IMR-90 (cell line): ENCODE measurements around the gene SULT1B1. TPM values are rescaled to one million over a fixed set of nuclear protein-coding genes. Genes with fewer than 3 reads are reported as not detected.

Experiments used
- ATAC-seq: fragments of 200-7000 bp; cut with Tn5 transposase; 2 replicates; pipeline ENCODE4 v1.9.1; 2020; ENCODE audit warnings: low read depth, mild to moderate bottlenecking, moderate library complexity
- BruUV-seq: library from RNA; stranded (reverse); fragments of 400-500 nt; replicated peaks from 2 replicates; lab custom pipeline; 2021; lab: Mats Ljungman, UMichigan
- CTCF ChIA-PET: fragments of 300-600 bp; formaldehyde crosslinking; extraction: SDS; loops from one replicate; lab custom pipeline; 2021; ENCODE audit warnings: antibody characterized with exemption; lab: Yijun Ruan, JAX
- POLR2A ChIA-PET: fragments of 300-600 bp; sonication (Branson Sonifier 250); formaldehyde crosslinking; loops from one replicate; lab custom pipeline; 2022; ENCODE audit warnings: antibody characterized with exemption; ENCODE audit not compliant: unreplicated experiment; lab: Charles Lee
- DNase-seq: peaks from one replicate; pipeline ENCODE4 v3.0.0; 2013
- H2AFZ ChIP-seq: replicated peaks from 2 replicates; pipeline ENCODE3; 2013; ENCODE audit warnings: low read length, mild to moderate bottlenecking; ENCODE audit not compliant: poor library complexity
- H2AK5ac ChIP-seq: 2 replicates; pipeline ENCODE4 v1.6.1; 2013; ENCODE audit warnings: low read depth, low read length, inconsistent platforms
- H2AK9ac ChIP-seq: replicated peaks from 2 replicates; pipeline ENCODE3; 2013; ENCODE audit warnings: mild to moderate bottlenecking, low read depth, low read length, moderate library complexity; ENCODE audit not compliant: poor library complexity
- H2BK120ac ChIP-seq: 2 replicates; pipeline ENCODE4 v1.6.1; 2013; ENCODE audit warnings: low read depth, low read length, inconsistent platforms
- H2BK15ac ChIP-seq: 3 replicates; pipeline ENCODE4 v1.6.1; 2013; ENCODE audit warnings: low read depth, low read length, inconsistent platforms
- H2BK20ac ChIP-seq: 2 replicates; pipeline ENCODE4 v1.6.1; 2013; ENCODE audit warnings: low read depth, mild to moderate bottlenecking, inconsistent platforms, low read length, moderate library complexity
- H2BK5ac ChIP-seq: 2 replicates; pipeline ENCODE4 v1.6.1; 2013; ENCODE audit warnings: mild to moderate bottlenecking, low read depth, low read length, inconsistent platforms; ENCODE audit not compliant: poor library complexity, severe bottlenecking
- H3K14ac ChIP-seq: replicated peaks from 2 replicates; pipeline ENCODE4 v1.6.1; 2013; ENCODE audit warnings: low read depth, low read length, inconsistent platforms
- H3K18ac ChIP-seq: 2 replicates; pipeline ENCODE4 v1.6.1; 2013; ENCODE audit warnings: low read depth, low read length, control low read depth
- H3K23ac ChIP-seq: 2 replicates; pipeline ENCODE4 v1.6.1; 2013; ENCODE audit warnings: low read depth, low read length, inconsistent platforms
- H3K27ac ChIP-seq: 2 replicates; pipeline ENCODE4 v1.5.1; 2013; ENCODE audit warnings: mild to moderate bottlenecking, control low read depth, low read length; ENCODE audit not compliant: insufficient read depth
- H3K27me3 ChIP-seq: 2 replicates; pipeline ENCODE4 v1.6.1; 2013; ENCODE audit warnings: low read length; ENCODE audit not compliant: control insufficient read depth, insufficient read depth
- H3K36me3 ChIP-seq: 2 replicates; pipeline ENCODE4 v1.6.1; 2013; ENCODE audit warnings: low read length, mixed read lengths; ENCODE audit not compliant: control insufficient read depth, insufficient read depth
- H3K4ac ChIP-seq: 2 replicates; pipeline ENCODE4 v1.6.1; 2013; ENCODE audit warnings: low read depth, low read length, inconsistent platforms
- H3K4me1 ChIP-seq: 2 replicates; pipeline ENCODE4 v1.6.1; 2013; ENCODE audit warnings: low read length, mixed read lengths; ENCODE audit not compliant: control insufficient read depth, insufficient read depth
- H3K4me2 ChIP-seq: 2 replicates; pipeline ENCODE4 v1.6.1; 2013; ENCODE audit warnings: low read depth, mild to moderate bottlenecking, control low read depth, low read length, moderate library complexity
- H3K4me3 ChIP-seq: 2 replicates; pipeline ENCODE4 v1.5.1; 2013; ENCODE audit warnings: low read depth, mild to moderate bottlenecking, control low read depth, low read length, moderate library complexity; ENCODE audit not compliant: insufficient read depth
- H3K56ac ChIP-seq: 2 replicates; pipeline ENCODE4 v1.6.1; 2013; ENCODE audit warnings: low read length, inconsistent platforms; ENCODE audit not compliant: insufficient read depth; ENCODE audit errors: extremely low read depth
- H3K79me1 ChIP-seq, 2 experiments: 2 replicates each; pipeline ENCODE4 v1.6.1; 2013; ENCODE audit warnings: low read length in 2 of 2, inconsistent platforms in 1 of 2, low read depth in 1 of 2
- H3K9ac ChIP-seq: 2 replicates; pipeline ENCODE4 v1.6.1; 2013; ENCODE audit warnings: low read depth, low read length, control low read depth
- H3K9me1 ChIP-seq: 2 replicates; pipeline ENCODE4 v1.6.1; 2013; ENCODE audit warnings: low read length, inconsistent platforms; ENCODE audit not compliant: insufficient read depth
- H3K9me3 ChIP-seq: 2 replicates; pipeline ENCODE4 v1.6.1; 2013; ENCODE audit warnings: low read length; ENCODE audit not compliant: control insufficient read depth, insufficient read depth
- H4K20me1 ChIP-seq: 2 replicates; pipeline ENCODE4 v1.6.1; 2013; ENCODE audit warnings: low read length, inconsistent platforms; ENCODE audit not compliant: insufficient read depth
- H4K5ac ChIP-seq: 2 replicates; pipeline ENCODE4 v1.6.1; 2013; ENCODE audit warnings: mild to moderate bottlenecking, low read depth, low read length, control low read depth
- H4K8ac ChIP-seq, 2 experiments: 2 replicates each; pipeline ENCODE4 v1.6.1; 2013; ENCODE audit warnings: low read depth in 2 of 2, low read length in 2 of 2, control low read depth in 1 of 2, inconsistent platforms in 1 of 2
- H4K91ac ChIP-seq: 2 replicates; pipeline ENCODE4 v1.6.1; 2013; ENCODE audit warnings: low read depth, low read length, inconsistent platforms; ENCODE audit not compliant: insufficient read depth
- CEBPB ChIP-seq: IDR thresholded peaks from 2 replicates; pipeline ENCODE4 v1.6.1; 2012; ENCODE audit warnings: low read depth, low read length, improper control_type of control experiment
- CHD1 ChIP-seq: IDR thresholded peaks from 2 replicates; pipeline ENCODE4 v1.6.1; 2012; ENCODE audit warnings: low read depth, low read length, improper control_type of control experiment
- CTCF ChIP-seq: conservative IDR thresholded peaks from 2 replicates; pipeline ENCODE4 v1.5.1; 2012; ENCODE audit warnings: mild to moderate bottlenecking, low read depth, low read length, improper control_type of control experiment
- ELK1 ChIP-seq: fragments of 150-350 bp; IDR thresholded peaks from 2 replicates; pipeline ENCODE4 v1.6.1; 2016; ENCODE audit warnings: low read depth, mild to moderate bottlenecking, low read length, moderate library complexity, borderline replicate concordance
- FOS ChIP-seq: fragments of 150-350 bp; IDR thresholded peaks from 2 replicates; pipeline ENCODE4 v1.6.1; 2016; ENCODE audit warnings: low read depth, low read length
- MAFK ChIP-seq: IDR thresholded peaks from 2 replicates; pipeline ENCODE4 v1.6.1; 2012; ENCODE audit warnings: low read depth, low read length, improper control_type of control experiment
- MAZ ChIP-seq: IDR thresholded peaks from 2 replicates; pipeline ENCODE4 v1.6.1; 2012; ENCODE audit warnings: low read depth, mild to moderate bottlenecking, low read length, improper control_type of control experiment, moderate library complexity, borderline replicate concordance
- NFE2L2 ChIP-seq: fragments of 150-350 bp; IDR thresholded peaks from 2 replicates; pipeline ENCODE4 v1.6.1; 2016; ENCODE audit warnings: low read depth, mild to moderate bottlenecking, low read length
- POLR2A ChIP-seq: IDR thresholded peaks from 2 replicates; pipeline ENCODE4 v1.6.1; 2012; ENCODE audit warnings: mild to moderate bottlenecking, low read depth, low read length
- RAD21 ChIP-seq: IDR thresholded peaks from 2 replicates; pipeline ENCODE4 v1.6.1; 2012; ENCODE audit warnings: low read length, improper control_type of control experiment
- RCOR1 ChIP-seq: IDR thresholded peaks from 2 replicates; pipeline ENCODE4 v1.6.1; 2012; ENCODE audit warnings: mild to moderate bottlenecking, low read length, improper control_type of control experiment; ENCODE audit not compliant: insufficient replicate concordance
- SMC3 ChIP-seq: fragments of 150-350 bp; IDR thresholded peaks from 2 replicates; pipeline ENCODE4 v1.6.1; 2016; ENCODE audit warnings: low read depth, mild to moderate bottlenecking, antibody characterized with exemption, low read length, moderate library complexity
- WGBS, 2 experiments: methylation state at CpG; one replicate each; pipeline versions ENCODE4 v1.1.5 to v1.1.7; 2013; ENCODE audit warnings: missing lambda C conversion rate in 2 of 2; ENCODE audit not compliant: insufficient read length in 1 of 2; ENCODE audit errors: extremely low coverage in 2 of 2; 5-methylcytosine and 5-hydroxymethylcytosine counted together
- dilution Hi-C: fragments of 300-500 bp; cut with HindIII; formaldehyde crosslinking; loops from one replicate; pipeline ENCODE4 v1.14.3; 2018; ENCODE audit warnings: low sequenced_read_pairs; ENCODE audit not compliant: unreplicated experiment
- in situ Hi-C: fragments of 300-500 bp; cut with MboI; formaldehyde crosslinking; loops from 3 replicates; pipeline ENCODE4 v1.14.3; 2019; ENCODE audit warnings: low sequenced_read_pairs, inconsistent platforms, mixed read lengths
- intact Hi-C: fragments of 100-400 bp; cut with micrococcal nuclease; formaldehyde crosslinking; loops from 2 replicates; pipeline ENCODE4 v1.10.0; 2022
- polyA plus RNA-seq, 3 experiments: library from polyadenylated mRNA; depleted of rRNA; stranded (reverse); fragments of >200 nt; gene quantifications; 2 replicates each; pipeline ENCODE4 v1.2.3, GENCODE V29; 2012; ENCODE audit warnings: low replicate concordance in 1 of 3
- total RNA-seq: library from RNA; depleted of rRNA; stranded (reverse); fragments of >200 nt; gene quantifications from 2 replicates; pipeline ENCODE4 v1.2.3, GENCODE V29; 2012

SULT1B1 gene
- total and polyA plus RNA-seq, 2 of the 4 experiments (the other 2 are of a cell fraction) = 0.05 to 0.18 TPM

DNA sequence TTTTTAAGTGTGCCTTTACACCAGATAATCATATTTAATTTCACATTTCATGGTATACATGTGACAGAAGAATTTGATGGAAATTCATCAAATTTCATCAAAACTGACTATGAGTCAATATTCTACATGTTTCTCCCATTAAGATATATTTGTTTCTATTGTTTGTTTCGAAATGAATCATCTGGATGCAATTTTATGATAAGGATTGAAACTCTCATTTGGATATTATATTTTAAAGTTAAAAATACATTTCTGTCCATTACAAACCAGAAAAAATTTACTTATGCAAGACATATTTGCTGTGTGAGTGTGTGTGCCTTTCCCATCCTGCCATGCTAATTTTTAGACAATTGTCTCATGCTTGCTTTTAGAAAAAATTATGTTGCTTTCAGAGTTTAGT is 52.2 kb downstream of the SULT1B1 start:
- H3K27me3 ChIP-seq = no peaks in the 10 kb centered on the region
- intact Hi-C loops = no loop called here
- H2BK5ac ChIP-seq = no peak overlapping the region
- H3K9ac ChIP-seq = no peak overlapping the region
- no peak overlapping the region for H3K23ac ChIP-seq
- WGBS, 2 experiments = no CpG with 5 or more reads among the region's 1 CpG
- H2BK20ac ChIP-seq = no peak overlapping the region
- CTCF ChIA-PET = no interaction called here
- DNase-seq (no peak), ATAC-seq (no peak)
- H2AK5ac ChIP-seq = no peak overlapping the region
- H3K56ac ChIP-seq = no peak overlapping the region
- H3K9me1 ChIP-seq = no peaks in the 10 kb centered on the region
- in situ Hi-C loops = no loop called here
- H3K4ac ChIP-seq = no peak overlapping the region
- TF ChIP-seq SMC3 = no peak
- TF ChIP-seq MAFK = no peak
- no peak for TF ChIP-seq RAD21
- no peak for TF ChIP-seq CHD1
- TF ChIP-seq NFE2L2 = no peak
- no peak for TF ChIP-seq FOS
- no peak for TF ChIP-seq RCOR1
- no peak for TF ChIP-seq ELK1
- no peak for TF ChIP-seq CEBPB
- no peak for TF ChIP-seq POLR2A
- no peak for TF ChIP-seq MAZ
- no peak for TF ChIP-seq CTCF
- dilution Hi-C loops = no loop called here
- no TSS peak for BruUV-seq
- H3K4me3 ChIP-seq = no peak overlapping the region
- H4K20me1 ChIP-seq = no peaks in the 10 kb centered on the region
- H3K18ac ChIP-seq = no peak overlapping the region
- no peaks in the 10 kb centered on the region for H3K79me1 ChIP-seq
- no peaks in the 10 kb centered on the region for H3K36me3 ChIP-seq
- no peak overlapping the region for H3K4me2 ChIP-seq
- H3K9me3 ChIP-seq = no peaks in the 10 kb centered on the region
- H3K14ac ChIP-seq = no peak overlapping the region
- no peak overlapping the region for H2AFZ ChIP-seq
- no peak overlapping the region for H2BK120ac ChIP-seq
- POLR2A ChIA-PET = no interaction called here
- H2BK15ac ChIP-seq = no peak overlapping the region
- no peaks in the 10 kb centered on the region for H3K4me1 ChIP-seq
- H4K8ac ChIP-seq = no peak overlapping the region
- H4K5ac ChIP-seq = no peak overlapping the region
- H2AK9ac ChIP-seq = no peak overlapping the region
- H3K27ac ChIP-seq = no peak overlapping the region
- H4K91ac ChIP-seq = no peak overlapping the region
